ENCODE data around the gene UTP3.

DNA sequence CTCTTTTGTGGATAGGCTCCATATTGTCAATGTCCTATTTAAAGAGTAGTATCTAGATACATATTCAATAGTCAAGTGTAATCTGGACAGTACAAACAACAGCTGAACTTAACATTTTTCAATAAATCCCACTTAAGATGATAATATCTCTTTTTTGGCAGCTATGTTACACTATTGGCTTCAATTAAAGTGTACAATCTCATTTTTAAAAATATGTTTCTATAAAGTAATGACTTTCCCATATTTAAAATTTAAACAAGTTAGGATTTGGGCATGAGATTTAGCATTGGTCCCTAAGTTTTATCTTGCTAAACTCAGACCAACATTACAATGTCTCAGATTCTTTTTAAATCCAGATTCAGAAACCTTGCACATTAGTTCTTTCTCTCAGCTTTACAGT is 14.1 kb upstream of the UTP3 start:
- TF ChIP-seq, protein P1, sequence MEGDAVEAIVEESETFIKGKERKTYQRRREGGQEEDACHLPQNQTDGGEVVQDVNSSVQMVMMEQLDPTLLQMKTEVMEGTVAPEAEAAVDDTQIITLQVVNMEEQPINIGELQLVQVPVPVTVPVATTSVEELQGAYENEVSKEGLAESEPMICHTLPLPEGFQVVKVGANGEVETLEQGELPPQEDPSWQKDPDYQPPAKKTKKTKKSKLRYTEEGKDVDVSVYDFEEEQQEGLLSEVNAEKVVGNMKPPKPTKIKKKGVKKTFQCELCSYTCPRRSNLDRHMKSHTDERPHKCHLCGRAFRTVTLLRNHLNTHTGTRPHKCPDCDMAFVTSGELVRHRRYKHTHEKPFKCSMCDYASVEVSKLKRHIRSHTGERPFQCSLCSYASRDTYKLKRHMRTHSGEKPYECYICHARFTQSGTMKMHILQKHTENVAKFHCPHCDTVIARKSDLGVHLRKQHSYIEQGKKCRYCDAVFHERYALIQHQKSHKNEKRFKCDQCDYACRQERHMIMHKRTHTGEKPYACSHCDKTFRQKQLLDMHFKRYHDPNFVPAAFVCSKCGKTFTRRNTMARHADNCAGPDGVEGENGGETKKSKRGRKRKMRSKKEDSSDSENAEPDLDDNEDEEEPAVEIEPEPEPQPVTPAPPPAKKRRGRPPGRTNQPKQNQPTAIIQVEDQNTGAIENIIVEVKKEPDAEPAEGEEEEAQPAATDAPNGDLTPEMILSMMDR (IDR thresholded peaks at IDR 0.05), result no peak
- no peak for TF ChIP-seq POLR2A (IDR thresholded peaks at IDR 0.05)
- no peak for TF ChIP-seq POLR2AphosphoS5 (IDR thresholded peaks at IDR 0.05; ENCODE audit: insufficient read depth in 1 of 2, low read depth in 1 of 2)
